PC-9 (cell line): ENCODE results near the gene CDC42. TPM values are rescaled to one million over a fixed set of nuclear protein-coding genes. Genes with fewer than 3 reads are reported as not detected.

ENCODE experiments used
- BruUV-seq: library from RNA; stranded (reverse); fragments of 400-500 nt; replicated peaks from 2 replicates; lab custom pipeline; 2021; lab: Mats Ljungman, UMichigan
- CTCF ChIA-PET: fragments of 300-600 bp; sonication (Branson Sonifier 250); formaldehyde crosslinking; loops from one replicate; lab custom pipeline; 2022; ENCODE audit warnings: antibody characterized with exemption; lab: Charles Lee
- POLR2A ChIA-PET: fragments of 300-600 bp; sonication (Branson Sonifier 250); formaldehyde crosslinking; loops from one replicate; lab custom pipeline; 2022; ENCODE audit warnings: antibody characterized with exemption; ENCODE audit not compliant: unreplicated experiment; lab: Charles Lee
- DNase-seq, 2 experiments: peaks; one replicate each; pipeline versions ENCODE4 v3.0.0 to v3.0.0-alpha.2; 2015 to 2022; ENCODE audit warnings: mixed read lengths in 1 of 2
- H2AFZ ChIP-seq: fragments of 200-600 bp; sonication (generic); 2 replicates; pipeline ENCODE4 v1.8.1; 2017; ENCODE audit warnings: antibody characterized with exemption
- H3F3A ChIP-seq: fragments of 200-600 bp; sonication (generic); 2 replicates; pipeline ENCODE4 v1.8.1; 2017; ENCODE audit warnings: antibody characterized with exemption, mild to moderate bottlenecking, low read depth; ENCODE audit not compliant: insufficient read depth
- H3K27ac ChIP-seq: fragments of 200-600 bp; sonication (generic); 2 replicates; pipeline ENCODE4 v1.6.1; 2016; ENCODE audit warnings: mixed run types
- H3K27me3 ChIP-seq: fragments of 200-600 bp; sonication (generic); 2 replicates; pipeline ENCODE4 v1.6.1; 2016; ENCODE audit warnings: low read depth, mixed run types; ENCODE audit not compliant: insufficient read depth
- H3K36me3 ChIP-seq: fragments of 200-600 bp; sonication (generic); 2 replicates; pipeline ENCODE4 v1.6.1; 2016; ENCODE audit warnings: low read depth, mixed run types
- H3K4me1 ChIP-seq: fragments of 200-600 bp; sonication (generic); replicated peaks from 2 replicates; pipeline ENCODE4 v1.6.1; 2016; ENCODE audit warnings: mixed run types; ENCODE audit not compliant: insufficient read depth
- H3K4me2 ChIP-seq: fragments of 200-600 bp; sonication (generic); 2 replicates; pipeline ENCODE4 v1.6.1; 2017; ENCODE audit warnings: mixed run types
- H3K4me3 ChIP-seq: fragments of 200-600 bp; sonication (generic); 2 replicates; pipeline ENCODE4 v1.6.1; 2016; ENCODE audit warnings: mixed run types
- H3K79me2 ChIP-seq: fragments of 200-600 bp; sonication (generic); 2 replicates; pipeline ENCODE4 v1.6.1; 2017; ENCODE audit warnings: low read depth, mixed run types
- H3K9me2 ChIP-seq: fragments of 200-600 bp; sonication (generic); 2 replicates; pipeline ENCODE4 v1.8.1; 2017; ENCODE audit warnings: mild to moderate bottlenecking; ENCODE audit not compliant: insufficient read depth
- H3K9me3 ChIP-seq: fragments of 200-600 bp; sonication (generic); 2 replicates; pipeline ENCODE4 v1.8.1; 2016; ENCODE audit warnings: low read depth; ENCODE audit not compliant: insufficient read depth
- H4K20me1 ChIP-seq: fragments of 200-600 bp; sonication (generic); 2 replicates; pipeline ENCODE4 v1.8.1; 2017; ENCODE audit not compliant: insufficient read depth
- CTCF ChIP-seq: fragments of 200-600 bp; sonication (generic); conservative IDR thresholded peaks from 2 replicates; pipeline ENCODE4 v1.6.1; 2017; ENCODE audit warnings: mixed run types, antibody characterized with exemption, mild to moderate bottlenecking, moderate library complexity
- EZH2 ChIP-seq: fragments of 200-600 bp; sonication (generic); IDR thresholded peaks from 2 replicates; pipeline ENCODE4 v1.8.0; 2017; ENCODE audit warnings: antibody characterized with exemption, low read depth
- intact Hi-C: fragments of 100-400 bp; cut with micrococcal nuclease; formaldehyde crosslinking; loops from one replicate; pipeline ENCODE4 v1.10.0; 2022; ENCODE audit not compliant: unreplicated experiment
- total RNA-seq: library from RNA; stranded (reverse); gene quantifications from 2 replicates; pipeline ENCODE4 v1.2.3, GENCODE V29; 2021

CDC42 gene
- total RNA-seq, 1 experiment from 2014 or later, result 183 TPM

- CTCF ChIA-PET, result no interaction called here
- intact Hi-C loops, result no loop called here
- Histone ChIP-seq H3K79me2 (no peaks in the 10 kb centered on the region), H3K9me3 (no peaks in the 10 kb centered on the region), H3K27ac (no peak overlapping the region), H3F3A (no peaks in the 10 kb centered on the region), H3K4me1 (no peaks in the 10 kb centered on the region), H3K9me2 (no peaks in the 10 kb centered on the region), H2AFZ (no peak overlapping the region), H3K36me3 (no peaks in the 10 kb centered on the region), H3K4me2 (no peak overlapping the region), H3K4me3 (no peak overlapping the region), H3K27me3 (no peaks in the 10 kb centered on the region), H4K20me1 (no peaks in the 10 kb centered on the region)
- BruUV-seq, result no TSS peak
- POLR2A ChIA-PET, result no interaction called here
- DNase-seq, result no peak
- TF ChIP-seq EZH2, result no peak
- TF ChIP-seq CTCF, result no peak
Measured at GRCh38 chr1:22126531-22126930, 74.0 kb downstream of the CDC42 start.

- DNase-seq, result no peak
- no peaks in the 10 kb centered on the region for H3F3A ChIP-seq
- H3K4me1 ChIP-seq, result peaks cover 4% of the 10 kb centered on the region
- no peaks in the 10 kb centered on the region for H3K79me2 ChIP-seq
- no peaks in the 10 kb centered on the region for H3K9me3 ChIP-seq
- ChIA-PET CTCF (no interaction called here), POLR2A (no interaction called here)
- no peaks in the 10 kb centered on the region for H3K27me3 ChIP-seq
- H3K9me2 ChIP-seq, result no peaks in the 10 kb centered on the region
- no peaks in the 10 kb centered on the region for H4K20me1 ChIP-seq
- TF ChIP-seq CTCF (no peak), EZH2 (no peak)
- no peak overlapping the region for H3K4me2 ChIP-seq
- H3K27ac ChIP-seq, result no peak overlapping the region
- intact Hi-C loops, result no loop called here
- BruUV-seq, result no TSS peak
- no peaks in the 10 kb centered on the region for H3K36me3 ChIP-seq
- H2AFZ ChIP-seq, result no peak overlapping the region
- H3K4me3 ChIP-seq, result no peak overlapping the region
Measured at GRCh38 chr1:22127248-22127647, 74.7 kb downstream of the CDC42 start.

GRCh38 chr1:22127731-22128130 is 75.2 kb downstream of the CDC42 start:
- no peaks in the 10 kb centered on the region for H4K20me1 ChIP-seq
- H3K27me3 ChIP-seq, result no peaks in the 10 kb centered on the region
- no peaks in the 10 kb centered on the region for H3F3A ChIP-seq
- peaks cover 9% of the 10 kb centered on the region for H3K4me1 ChIP-seq
- H3K79me2 ChIP-seq, result no peaks in the 10 kb centered on the region
- POLR2A ChIA-PET, result no interaction called here
- no peaks in the 10 kb centered on the region for H3K9me3 ChIP-seq
- intact Hi-C loops, result no loop called here
- TF ChIP-seq EZH2, result no peak
- TF ChIP-seq CTCF, result no peak
- no peak for DNase-seq
- CTCF ChIA-PET, result no interaction called here
- no peak overlapping the region for H3K4me2 ChIP-seq
- H3K9me2 ChIP-seq, result no peaks in the 10 kb centered on the region
- no peak overlapping the region for H2AFZ ChIP-seq
- no peak overlapping the region for H3K27ac ChIP-seq
- H3K4me3 ChIP-seq, result no peak overlapping the region
- no TSS peak for BruUV-seq
- no peaks in the 10 kb centered on the region for H3K36me3 ChIP-seq
